Muscle of arm (tissue), 12 donors: ENCODE data around the gene RMND1. TPM values are rescaled to one million over a fixed set of nuclear protein-coding genes. Genes with fewer than 3 reads are reported as not detected.

ENCODE experiments used
- polyA plus RNA-seq, 12 donors: library from polyadenylated mRNA; unstranded; fragments of 120-200 nt; gene quantifications; one replicate each; pipeline ENCODE4 v1.2.1, GENCODE V29; 2013; ENCODE audit not compliant: insufficient read length in 12 of 12

The RMND1 gene
- polyA plus RNA-seq, 12 donors, result 18.6 to 26.8 (median 21.7) TPM; not detected in 1

Other genes starting within 250 kb of the RMND1 start
- gene AKAP12, start 212.2 kb downstream of the RMND1 start, polyA plus RNA-seq, result 100 to 1,000 TPM in 10 of 12 donors, 10 to 100 TPM in 1, not detected in 1; 98.7 to 200 (median 120) TPM
- 10 to 100 TPM in 11 of 12 donors, not detected in 1; 10.1 to 18.3 (median 11.9) TPM for gene ZBTB2, start 60.6 kb downstream of the RMND1 start, polyA plus RNA-seq
- gene CCDC170, start 41.9 kb upstream of the RMND1 start, polyA plus RNA-seq, result 1 to 10 TPM in 5 of 12 donors, under 1 TPM in 5, not detected in 2; 0.43 to 3.5 (median 1.0) TPM